ENCODE measurements around the gene CERS4. TPM values are rescaled to one million over a fixed set of nuclear protein-coding genes. Genes with fewer than 3 reads are reported as not detected.

CERS4 gene
- total RNA-seq, 1 experiment from 2014 or later: 43.9 TPM

DNA sequence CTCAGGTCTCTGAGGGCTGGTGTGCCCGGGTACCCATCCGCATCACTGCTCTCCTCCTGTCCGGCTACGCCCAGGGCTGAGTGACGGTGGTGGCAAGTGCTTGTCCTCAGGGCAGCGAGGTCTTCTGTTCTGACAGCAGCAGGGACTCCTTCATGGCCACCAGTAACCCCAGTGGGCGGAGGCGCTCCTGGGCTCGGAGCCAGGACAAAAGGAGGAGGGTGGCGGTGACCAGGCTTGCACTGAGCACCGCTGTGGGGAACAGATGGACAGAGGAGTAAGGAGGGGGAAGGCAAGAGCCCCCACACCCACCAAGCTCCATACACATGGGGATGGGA lies 93.2 kb downstream of the CERS4 start:
- no TSS peak for BruUV-seq (replicated peaks)
- Histone ChIP-seq H3K9me3 (ENCODE audit: low read length) (no peaks in the 10 kb centered on the region), H3K27me3 (ENCODE audit: low read length) (no peaks in the 10 kb centered on the region), H3K4me1 (ENCODE audit: insufficient read depth, low read length) (peaks cover 14% of the 10 kb centered on the region), H3K9me2 (replicated peaks; ENCODE audit: low read length) (no peaks in the 10 kb centered on the region), H3K4me2 (ENCODE audit: low read length) (no peak overlapping the region), H4K20me1 (ENCODE audit: low read length) (no peaks in the 10 kb centered on the region), H2AFZ (ENCODE audit: low read length) (no peak overlapping the region), H3F3A (ENCODE audit: low read length, unreplicated experiment) (no peaks in the 10 kb centered on the region), H3K9ac (ENCODE audit: low read length) (no peak overlapping the region), H3K27ac (ENCODE audit: low read length) (no peak overlapping the region), H3K4me3 (ENCODE audit: low read length) (no peak overlapping the region), H3K79me2 (ENCODE audit: low read length) (peaks cover 24% of the 10 kb centered on the region), H3K36me3 (ENCODE audit: low read depth, low read length) (peaks cover 12% of the 10 kb centered on the region)
- DNase-seq (no peak), ATAC-seq (no peak)
- no peak for TF ChIP-seq CTCF (conservative IDR thresholded peaks at IDR 0.05; ENCODE audit: low read depth, low read length)
- TF ChIP-seq EZH2 (IDR thresholded peaks at IDR 0.05; ENCODE audit: low read length, unreplicated experiment): no peak
- TF ChIP-seq EZH2phosphoT487 (IDR thresholded peaks at IDR 0.05; ENCODE audit: borderline replicate concordance, low read length): no peak
- CTCF ChIA-PET: no interaction called here
- POLR2A ChIA-PET (ENCODE audit: unreplicated experiment): no interaction called here
- intact Hi-C loops (cut with micrococcal nuclease): no loop called here

GRCh38 chr19:8302734-8303133 lies 93.6 kb downstream of the CERS4 start:
- Histone ChIP-seq H3F3A (ENCODE audit: low read length, unreplicated experiment) (no peaks in the 10 kb centered on the region), H3K27me3 (ENCODE audit: low read length) (no peaks in the 10 kb centered on the region), H3K9me3 (ENCODE audit: low read length) (no peaks in the 10 kb centered on the region), H2AFZ (ENCODE audit: low read length) (no peak overlapping the region), H4K20me1 (ENCODE audit: low read length) (no peaks in the 10 kb centered on the region), H3K36me3 (ENCODE audit: low read depth, low read length) (peaks cover 12% of the 10 kb centered on the region), H3K9me2 (replicated peaks; ENCODE audit: low read length) (no peaks in the 10 kb centered on the region), H3K4me2 (ENCODE audit: low read length) (no peak overlapping the region), H3K4me1 (ENCODE audit: insufficient read depth, low read length) (peaks cover 18% of the 10 kb centered on the region), H3K27ac (ENCODE audit: low read length) (no peak overlapping the region), H3K79me2 (ENCODE audit: low read length) (peaks cover 28% of the 10 kb centered on the region), H3K9ac (ENCODE audit: low read length) (no peak overlapping the region), H3K4me3 (ENCODE audit: low read length) (no peak overlapping the region)
- ATAC-seq: no peak
- no TSS peak for BruUV-seq (replicated peaks)
- POLR2A ChIA-PET (ENCODE audit: unreplicated experiment): no interaction called here
- TF ChIP-seq EZH2phosphoT487 (IDR thresholded peaks at IDR 0.05; ENCODE audit: borderline replicate concordance, low read length) (no peak), CTCF (conservative IDR thresholded peaks at IDR 0.05; ENCODE audit: low read depth, low read length) (no peak), EZH2 (IDR thresholded peaks at IDR 0.05; ENCODE audit: low read length, unreplicated experiment) (no peak)
- no peak for DNase-seq
- intact Hi-C loops (cut with micrococcal nuclease): no loop called here
- CTCF ChIA-PET: no interaction called here

GRCh38 chr19:8304841-8305621 lies 95.9 kb downstream of the CERS4 start:
- intact Hi-C loops (cut with micrococcal nuclease): no loop called here
- peaks cover 16% of the 10 kb centered on the region for H3K36me3 ChIP-seq (ENCODE audit: low read depth, low read length)
- H3K27ac ChIP-seq (ENCODE audit: low read length): no peak overlapping the region
- H3K4me2 ChIP-seq (ENCODE audit: low read length): no peak overlapping the region
- H3K4me3 ChIP-seq (ENCODE audit: low read length): no peak overlapping the region
- ChIA-PET CTCF (no interaction called here), POLR2A (ENCODE audit: unreplicated experiment) (no interaction called here)
- BruUV-seq (replicated peaks): no TSS peak
- ATAC-seq (no peak), DNase-seq (no peak)
- peaks cover 30% of the 10 kb centered on the region for H3K79me2 ChIP-seq (ENCODE audit: low read length)
- TF ChIP-seq EZH2phosphoT487 (IDR thresholded peaks at IDR 0.05; ENCODE audit: borderline replicate concordance, low read length) (no peak), EZH2 (IDR thresholded peaks at IDR 0.05; ENCODE audit: low read length, unreplicated experiment) (no peak), CTCF (conservative IDR thresholded peaks at IDR 0.05; ENCODE audit: low read depth, low read length) (no peak)
- H3K4me1 ChIP-seq (ENCODE audit: insufficient read depth, low read length): peaks cover 33% of the 10 kb centered on the region
- H4K20me1 ChIP-seq (ENCODE audit: low read length): no peaks in the 10 kb centered on the region
- no peaks in the 10 kb centered on the region for H3K9me2 ChIP-seq (replicated peaks; ENCODE audit: low read length)
- H3K27me3 ChIP-seq (ENCODE audit: low read length): no peaks in the 10 kb centered on the region
- peaks cover 11% of the 10 kb centered on the region for H3F3A ChIP-seq (ENCODE audit: low read length, unreplicated experiment)
- H2AFZ ChIP-seq (ENCODE audit: low read length): no peak overlapping the region
- H3K9me3 ChIP-seq (ENCODE audit: low read length): no peaks in the 10 kb centered on the region
- no peak overlapping the region for H3K9ac ChIP-seq (ENCODE audit: low read length)
